Activated CD8-positive, alpha-beta memory T cell treated with anti-CD3 and anti-CD28 coated beads, Interleukin-2, amount 50 U/mL, for 1 hour (primary cell): ENCODE measurements around the gene DNAI1.

Experiments
- DNase-seq: peaks from one replicate; pipeline ENCODE4 v3.0.0-alpha.2; 2020; ENCODE audit errors: extremely low read depth

The DNAI1 gene

GRCh38 chr9:34557426-34558321 lies 99.1 kb downstream of the DNAI1 start:
- no peak for DNase-seq

DNA sequence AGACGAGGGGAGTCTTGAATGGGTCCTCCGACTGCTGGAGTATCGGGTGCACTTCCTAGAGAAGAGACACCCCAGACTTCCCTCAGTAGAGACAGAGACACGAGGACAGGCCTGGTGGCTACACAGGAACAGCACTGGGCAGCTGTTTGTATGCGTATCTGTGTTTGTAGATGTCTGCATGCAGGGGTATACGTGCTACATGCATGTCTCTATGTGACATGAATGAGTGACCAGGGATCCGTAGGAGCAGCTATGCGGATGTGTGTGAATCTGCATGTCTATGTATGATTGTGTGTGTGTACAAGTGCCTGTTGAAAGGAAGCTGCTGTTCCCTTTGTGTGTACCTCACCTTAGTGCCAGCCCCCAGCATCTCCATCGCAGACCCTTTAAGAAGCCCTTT lies 99.8 kb downstream of the DNAI1 start:
- DNase-seq = no peak

DNA sequence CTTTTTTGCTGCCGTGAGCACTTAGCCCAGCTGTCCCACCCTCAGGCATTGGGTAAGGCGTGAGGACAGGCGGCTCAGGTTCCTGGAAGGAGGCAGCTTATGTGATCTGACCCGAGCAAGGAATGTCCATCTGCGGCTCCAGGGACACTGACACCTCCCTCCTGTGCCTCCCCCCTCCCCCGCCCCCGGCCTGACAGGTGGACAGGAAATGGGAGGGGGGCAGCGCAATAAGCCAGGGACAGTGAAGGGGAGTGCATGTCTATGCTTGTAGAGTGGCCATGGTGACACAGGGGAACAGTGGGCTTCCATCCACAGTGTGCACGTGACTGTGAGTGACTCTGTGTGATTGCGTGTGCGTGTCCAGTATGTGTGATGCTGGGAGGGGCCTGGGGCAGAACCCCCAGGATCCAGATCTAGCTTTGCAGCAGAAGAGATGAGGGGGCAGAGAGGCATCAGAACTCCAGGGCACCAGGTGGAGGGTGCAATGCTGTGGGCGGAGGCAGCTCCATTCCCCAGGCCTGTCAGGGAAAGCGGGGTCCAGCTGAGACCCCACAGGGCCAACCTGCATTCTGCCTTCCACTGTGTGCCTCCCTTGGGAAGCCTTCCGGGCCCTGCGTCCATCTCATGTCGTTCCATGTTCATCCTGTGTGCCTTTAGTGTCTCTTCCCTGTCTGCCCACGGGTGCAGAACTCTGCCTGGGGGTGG lies 100.5 kb downstream of the DNAI1 start:
- no peak for DNase-seq

GRCh38 chr9:34559624-34560455 lies 101.2 kb downstream of the DNAI1 start:
- DNase-seq = no peak

GRCh38 chr9:34560599-34561214 lies 102.1 kb downstream of the DNAI1 start:
- no peak for DNase-seq

DNA sequence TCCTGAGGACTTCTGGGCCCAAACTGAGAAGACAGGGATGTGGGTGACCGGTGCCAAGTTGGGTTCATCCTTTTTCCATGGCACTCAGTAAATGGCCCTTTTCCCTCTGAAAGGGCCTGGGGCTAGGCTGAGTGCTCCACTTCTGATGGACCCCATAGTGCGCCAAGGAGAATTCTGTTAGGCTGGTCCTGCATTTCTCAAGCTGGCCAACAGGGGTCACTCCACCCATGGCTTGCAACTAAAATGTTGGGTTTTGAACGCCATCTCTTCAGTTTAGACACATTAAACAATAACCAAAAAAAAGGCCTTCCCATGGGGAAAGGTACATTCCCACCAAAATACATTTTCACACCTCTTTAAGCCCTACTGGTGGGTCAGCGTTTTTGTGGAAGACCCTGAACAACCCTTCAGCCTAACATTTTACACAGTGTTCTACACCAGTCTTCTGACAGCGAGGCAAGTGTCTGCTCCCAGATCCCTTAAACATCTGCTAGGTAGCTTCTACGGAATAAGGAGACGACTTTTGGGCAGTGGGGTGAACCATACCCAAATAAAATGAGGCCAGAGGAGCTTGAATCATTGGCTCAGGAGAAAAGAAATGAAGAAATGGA lies 103.6 kb downstream of the DNAI1 start:
- DNase-seq = no peak

DNA sequence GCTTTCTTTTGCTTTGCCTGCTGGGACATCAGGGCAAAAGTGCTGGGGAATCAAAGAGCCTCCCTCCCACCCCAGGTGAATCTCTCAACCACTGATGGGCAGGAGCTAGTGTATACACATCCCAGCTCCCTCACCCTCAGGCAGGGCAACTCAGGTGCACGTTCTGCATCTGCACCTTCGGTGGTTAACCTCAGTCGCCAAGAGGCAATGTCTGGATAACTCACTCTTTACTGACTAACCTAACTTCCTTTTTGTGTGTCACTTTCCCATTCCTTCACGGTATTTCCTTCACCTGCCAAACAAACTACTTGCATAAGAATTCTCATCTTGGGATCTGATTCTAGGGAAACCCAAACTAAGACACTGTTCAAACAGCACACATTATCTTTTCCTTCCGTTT lies 104.7 kb downstream of the DNAI1 start:
- no peak for DNase-seq

DNA sequence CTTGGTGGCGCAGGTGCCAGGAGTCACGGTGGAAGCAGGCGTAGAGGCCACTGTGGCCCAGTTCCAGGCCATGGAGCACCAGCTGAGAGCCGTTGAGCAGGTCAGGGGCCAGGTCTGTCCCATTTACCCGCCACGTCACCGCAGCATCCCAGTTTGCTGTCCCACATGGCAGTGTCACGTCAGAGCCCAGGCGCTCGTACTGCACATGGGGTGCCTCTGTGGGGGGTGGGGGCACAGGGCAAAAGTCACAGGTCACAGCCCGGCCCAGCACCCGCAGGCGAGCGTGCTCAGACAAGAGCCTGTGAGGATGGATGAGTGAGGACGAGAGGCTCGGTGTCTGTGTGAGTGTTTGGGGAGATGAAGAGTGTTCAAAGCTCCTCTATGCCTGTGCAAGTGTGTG lies 106.0 kb downstream of the DNAI1 start:
- DNase-seq = no peak

DNA sequence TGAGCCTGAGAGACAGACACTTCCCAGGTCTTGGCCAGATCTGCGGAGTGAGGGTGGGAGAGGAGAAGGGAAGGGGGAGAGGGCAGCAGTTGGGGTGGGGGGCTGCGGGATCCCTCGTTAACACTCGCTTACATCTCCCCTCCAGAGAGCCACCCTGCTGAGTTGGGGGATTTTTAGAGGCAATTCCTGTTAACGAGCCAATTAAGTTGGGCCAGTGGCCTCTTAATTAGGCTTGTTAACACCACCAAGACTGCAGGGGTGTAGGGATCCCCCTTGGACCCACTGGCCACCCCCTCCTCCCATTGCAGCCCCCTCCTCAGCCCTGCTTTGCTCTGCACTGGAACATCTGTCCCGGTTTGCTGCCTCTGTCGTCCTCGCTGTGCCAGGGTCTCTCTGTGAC lies 107.3 kb downstream of the DNAI1 start:
- no peak for DNase-seq

DNA sequence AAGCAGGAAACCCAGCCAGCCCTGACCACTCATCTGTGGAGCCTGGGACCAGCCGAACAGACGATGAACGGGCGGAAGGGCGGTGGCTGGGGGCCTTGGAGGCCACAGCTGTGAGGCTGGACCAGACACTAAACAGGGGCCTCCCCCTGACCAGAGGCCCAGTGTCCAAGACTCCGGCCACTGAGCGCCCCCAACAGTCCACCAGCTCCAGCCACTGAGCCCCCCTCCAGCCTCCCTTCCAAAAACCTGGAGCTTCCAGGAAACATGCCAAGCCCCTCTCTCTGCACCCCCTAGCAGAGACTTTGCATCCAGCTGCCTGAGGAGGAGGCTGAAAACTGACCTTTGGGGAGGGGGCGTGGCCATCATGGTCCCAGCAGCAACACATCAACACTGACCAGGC lies 107.7 kb downstream of the DNAI1 start:
- DNase-seq = no peak

- DNase-seq = no peak
Measured at GRCh38 chr9:34566972-34567371, 108.4 kb downstream of the DNAI1 start.

DNA sequence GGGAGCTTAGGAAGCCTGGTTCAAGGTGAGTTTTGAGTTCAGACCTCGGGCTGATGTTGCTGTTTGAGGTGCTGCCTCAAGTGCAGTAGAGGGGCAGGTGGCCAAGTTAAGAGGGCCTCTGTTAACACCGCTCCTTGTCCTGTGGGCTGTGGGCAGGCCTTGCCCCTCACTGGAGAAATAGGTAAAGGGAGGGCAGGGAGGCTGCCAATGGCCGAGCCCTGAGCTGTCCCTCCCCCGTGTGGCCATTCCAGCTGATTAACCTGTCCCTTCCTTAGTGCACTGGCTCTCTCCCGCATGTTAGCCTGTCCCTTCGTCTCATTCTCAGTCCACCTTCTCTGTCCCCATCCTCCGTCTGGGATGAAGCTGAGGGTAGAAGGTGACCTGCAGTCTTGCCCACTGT lies 109.5 kb downstream of the DNAI1 start:
- no peak for DNase-seq

GRCh38 chr9:34568774-34569173 lies 110.2 kb downstream of the DNAI1 start:
- DNase-seq = no peak

GRCh38 chr9:34570376-34570775 lies 111.8 kb downstream of the DNAI1 start:
- DNase-seq = no peak
